DOHH2 (cell line): ENCODE data around the gene FAN1.

ENCODE experiments used
- H3F3A ChIP-seq: fragments of 200-600 bp; sonication (generic), shearing (Covaris generic); 2 replicates; pipeline ENCODE4 v1.6.0; 2016; ENCODE audit warnings: antibody characterized with exemption, mild to moderate bottlenecking; ENCODE audit not compliant: control insufficient read depth, insufficient read depth
- H3K27ac ChIP-seq: fragments of 200-600 bp; sonication (generic); 2 replicates; pipeline ENCODE4 v1.5.1; 2014; ENCODE audit warnings: low read depth, mild to moderate bottlenecking, low read length, moderate library complexity
- H3K27me3 ChIP-seq: fragments of 200-600 bp; sonication (generic); 2 replicates; pipeline ENCODE4 v1.6.1; 2014; ENCODE audit warnings: mild to moderate bottlenecking, low read length, mixed read lengths; ENCODE audit not compliant: control insufficient read depth
- H3K36me3 ChIP-seq: fragments of 200-600 bp; sonication (generic); 2 replicates; pipeline ENCODE4 v1.6.1; 2014; ENCODE audit warnings: mild to moderate bottlenecking, low read length, moderate library complexity, mixed read lengths; ENCODE audit not compliant: control insufficient read depth
- H3K4me1 ChIP-seq: fragments of 200-600 bp; sonication (generic); 2 replicates; pipeline ENCODE4 v1.6.1; 2014; ENCODE audit warnings: mild to moderate bottlenecking, low read length, mixed read lengths; ENCODE audit not compliant: control insufficient read depth
- H3K4me2 ChIP-seq: fragments of 200-600 bp; sonication (generic); 2 replicates; pipeline ENCODE4 v1.6.0; 2014; ENCODE audit warnings: mild to moderate bottlenecking, low read length, moderate library complexity
- H3K4me3 ChIP-seq: fragments of 200-600 bp; sonication (generic); 2 replicates; pipeline ENCODE4 v1.5.1; 2014; ENCODE audit warnings: mild to moderate bottlenecking, low read length, mixed read lengths
- H3K79me2 ChIP-seq: fragments of 200-600 bp; sonication (generic); 2 replicates; pipeline ENCODE4 v1.6.1; 2014; ENCODE audit warnings: mild to moderate bottlenecking, low read length, mixed read lengths; ENCODE audit not compliant: control insufficient read depth
- H3K9me2 ChIP-seq: fragments of 200-600 bp; sonication (generic); replicated peaks from 2 replicates; pipeline ENCODE4 v1.6.1; 2014; ENCODE audit warnings: mild to moderate bottlenecking, low read length, mixed read lengths; ENCODE audit not compliant: control insufficient read depth
- H3K9me3 ChIP-seq: fragments of 200-600 bp; sonication (generic); 2 replicates; pipeline ENCODE4 v1.6.1; 2014; ENCODE audit warnings: antibody characterized with exemption, low read length, mixed read lengths; ENCODE audit not compliant: control insufficient read depth, insufficient read depth
- H4K20me1 ChIP-seq: fragments of 200-600 bp; sonication (generic); 2 replicates; pipeline ENCODE4 v1.6.0; 2014; ENCODE audit warnings: low read depth, mild to moderate bottlenecking, antibody characterized with exemption, low read length, moderate library complexity; ENCODE audit not compliant: control insufficient read depth, insufficient read depth
- CTCF ChIP-seq: fragments of 200-600 bp; sonication (generic); IDR thresholded peaks from one replicate; pipeline ENCODE4 v1.5.1; 2014; ENCODE audit warnings: antibody characterized with exemption, mild to moderate bottlenecking, low read depth, low read length; ENCODE audit not compliant: poor library complexity, severe bottlenecking
- EZH2phosphoT487 ChIP-seq: fragments of 200-600 bp; sonication (generic); IDR thresholded peaks from 2 replicates; pipeline ENCODE4 v1.6.1; 2017; ENCODE audit warnings: borderline replicate concordance, mild to moderate bottlenecking, antibody characterized with exemption, low read length, moderate library complexity, mixed read lengths

Gene FAN1

GRCh38 chr15:30985081-30985531 lies 81.4 kb downstream of the FAN1 start:
- Histone ChIP-seq H3K27ac (no peak overlapping the region), H3K4me2 (no peak overlapping the region), H3K9me3 (no peaks in the 10 kb centered on the region), H3K27me3 (no peaks in the 10 kb centered on the region), H3K79me2 (peaks cover 42% of the 10 kb centered on the region), H3K9me2 (no peaks in the 10 kb centered on the region), H3K36me3 (peaks cover 35% of the 10 kb centered on the region), H3F3A (no peaks in the 10 kb centered on the region), H3K4me3 (no peak overlapping the region), H3K4me1 (peaks cover 14% of the 10 kb centered on the region), H4K20me1 (no peaks in the 10 kb centered on the region)
- TF ChIP-seq EZH2phosphoT487 (no peak), CTCF (no peak)

GRCh38 chr15:30990036-30990435 lies 86.3 kb downstream of the FAN1 start:
- H3K27ac ChIP-seq = peak overlapping the region; percentile 56; the same call in 1 of the 2 replicates
- no peaks in the 10 kb centered on the region for H4K20me1 ChIP-seq
- no peaks in the 10 kb centered on the region for H3K9me2 ChIP-seq
- H3F3A ChIP-seq = no peaks in the 10 kb centered on the region
- TF ChIP-seq EZH2phosphoT487 (no peak), CTCF (peak; percentile 13)
- H3K4me1 ChIP-seq = peaks cover 15% of the 10 kb centered on the region
- H3K79me2 ChIP-seq = peaks cover 33% of the 10 kb centered on the region
- peaks cover 15% of the 10 kb centered on the region for H3K36me3 ChIP-seq
- peak overlapping the region; percentile 95 for H3K4me2 ChIP-seq
- peak overlapping the region; percentile 81 for H3K4me3 ChIP-seq
- H3K27me3 ChIP-seq = no peaks in the 10 kb centered on the region
- H3K9me3 ChIP-seq = no peaks in the 10 kb centered on the region

- Histone ChIP-seq H3K9me2 (no peaks in the 10 kb centered on the region), H3K4me2 (peak overlapping the region; percentile 95), H3F3A (no peaks in the 10 kb centered on the region), H3K27ac (peak overlapping the region; percentile 56), H3K9me3 (no peaks in the 10 kb centered on the region), H3K4me1 (peaks cover 15% of the 10 kb centered on the region), H3K4me3 (peak overlapping the region; percentile 81), H4K20me1 (no peaks in the 10 kb centered on the region), H3K79me2 (peaks cover 33% of the 10 kb centered on the region), H3K27me3 (no peaks in the 10 kb centered on the region), H3K36me3 (peaks cover 12% of the 10 kb centered on the region)
- TF ChIP-seq EZH2phosphoT487 (no peak), CTCF (no peak)
These were observed 86.9 kb downstream of the FAN1 start for GRCh38 chr15:30990446-30991254.
